Measurements from ENCODE around the gene ENDOV. TPM values are rescaled to one million over a fixed set of nuclear protein-coding genes. Genes with fewer than 3 reads are reported as not detected.

ENDOV gene
- total and polyA plus RNA-seq, 2 of the 13 experiments (the other 11 are each of a cell fraction or from before 2014, with no cell fraction given): 15.1 to 17.1 TPM

DNA sequence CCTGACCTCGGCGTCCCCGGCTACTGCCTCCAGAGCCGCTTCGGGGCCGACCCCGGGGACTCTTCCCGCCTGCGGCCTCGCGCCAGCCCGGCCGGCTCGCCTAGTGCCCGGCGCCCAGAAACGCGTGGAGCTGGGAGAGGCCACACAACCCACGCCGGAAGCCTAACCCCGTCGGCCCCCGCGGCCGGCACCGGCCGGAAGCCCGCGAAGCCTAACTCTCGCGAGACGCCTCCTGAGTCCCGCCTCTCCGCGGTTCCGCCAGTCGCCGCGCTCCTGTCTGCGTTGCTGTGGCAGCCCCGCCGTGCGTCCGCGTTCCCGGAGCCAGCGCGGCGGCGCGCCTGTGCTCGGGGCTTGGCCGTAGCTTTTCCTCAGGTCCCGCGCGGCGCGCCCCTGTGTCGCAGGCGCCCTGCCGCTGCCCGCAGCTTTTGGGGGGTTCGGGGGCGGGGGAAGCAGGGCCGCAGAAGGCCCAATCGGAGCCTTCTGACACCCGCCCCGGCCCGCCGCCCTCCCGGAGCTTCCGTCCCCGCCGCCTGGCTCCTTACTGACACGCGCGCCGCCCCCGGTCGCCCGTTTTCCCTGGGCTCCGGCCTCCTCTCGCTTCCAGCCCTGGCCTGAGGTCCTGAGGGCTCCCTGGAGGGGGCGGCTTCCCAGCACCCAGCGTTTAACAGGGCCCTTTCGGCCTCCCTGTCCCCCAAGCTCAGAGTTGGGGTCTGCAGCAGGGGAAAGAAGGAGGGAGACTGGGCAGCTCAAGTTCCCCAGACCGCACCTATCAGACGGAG, 39.8 kb downstream of the ENDOV start:
- Histone ChIP-seq H3K27ac (ENCODE audit: extremely low read length, insufficient read depth, low read length) (peak overlapping the region; percentile 91), H3K4me2 (ENCODE audit: low read depth, low read length) (peak overlapping the region; percentile 100), H3K36me3 (replicated peaks in 1 of 2; ENCODE audit: control insufficient read depth in 1 of 2, insufficient read depth in 2 of 2, low read length in 2 of 2) (no peaks in the 10 kb centered on the region), H3K9me3 (ENCODE audit: low read length) (no peaks in the 10 kb centered on the region), H4K20me1 (ENCODE audit: insufficient read depth, low read length) (no peaks in the 10 kb centered on the region), H3K4me3 (replicated peaks in 1 of 3; ENCODE audit: insufficient read depth in 1 of 3, low read depth in 2 of 3, low read length in 3 of 3) (peak overlapping the region; percentile 65 to 88 (median 86)), H3K4me1 (ENCODE audit: insufficient read depth, low read length) (peaks cover 32% of the 10 kb centered on the region), H3K9ac (ENCODE audit: insufficient read depth, low read depth, low read length) (peak overlapping the region; percentile 95), H2AFZ (ENCODE audit: low read length) (no peak overlapping the region), H3K79me2 (ENCODE audit: insufficient read depth, low read length) (no peaks in the 10 kb centered on the region), H3K27me3 (ENCODE audit: control insufficient read depth in 1 of 2, insufficient read depth in 2 of 2, low read length in 2 of 2) (peaks cover 9 to 55% of the 10 kb centered on the region in 2 experiments; a peak in 4 of 5 replicates)
- in situ Hi-C loops (cut with HindIII; ENCODE audit: extremely low pct_ligation_motif_present, low pct_unique_long_range_greater_than_20kb) (no loop called here), intact Hi-C loops (cut with micrococcal nuclease; ENCODE audit: unreplicated experiment) (no loop called here)
- ChIA-PET CTCF (ENCODE audit: low intra/inter-chr PET ratio, low total read pairs) (no interaction called here), POLR2A (interaction anchor here (0.7 to 3.1 kb wide), 37 partner anchors 10 to 943 kb away, joined by 3 to 35 read pairs (median 4); partner anchors contain the start of genes CHMP6, EIF4A3, ENDOV and GAA)
- WGBS (ENCODE audit: low lambda C conversion rate): 0% methylated on average over 21 of the region's 88 CpGs
- DNase-seq (ENCODE audit: low spot score) (peak; percentile 93), FAIRE-seq (peak; percentile 63), ATAC-seq (peak; percentile 90)
- no TSS peak for BruUV-seq (replicated peaks)
- TF ChIP-seq RAD21 (CRISPR knock-in tag; IDR thresholded peaks at IDR 0.05) (peak; percentile 75), HNF4G (IDR thresholded peaks at IDR 0.05; ENCODE audit: borderline replicate concordance, low read depth, low read length) (no peak), HNF4G (CRISPR knock-in tag; IDR thresholded peaks at IDR 0.05; ENCODE audit: borderline replicate concordance, low read depth) (no peak; the same call in 1 of the 2 replicates), GABPB1 (CRISPR knock-in tag; IDR thresholded peaks at IDR 0.05) (peak; percentile 97), RELA (CRISPR knock-in tag; IDR thresholded peaks at IDR 0.05) (0 out of 2 replicates have a peak, but pooled peaks have one; percentile 70), ZNF879 (CRISPR knock-in tag; IDR thresholded peaks at IDR 0.05) (peak; percentile 97), ZNF747 (CRISPR knock-in tag; IDR thresholded peaks at IDR 0.05; ENCODE audit: borderline replicate concordance) (peak; percentile 48; the same call in 1 of the 2 replicates), MTF2 (CRISPR knock-in tag; IDR thresholded peaks at IDR 0.05; ENCODE audit: borderline replicate concordance) (no peak; the same call in 1 of the 2 replicates), KDM5A (IDR thresholded peaks at IDR 0.05; ENCODE audit: borderline replicate concordance, low read length) (peak; percentile 75; the same call in 1 of the 2 replicates)
- TF ChIP-seq, protein P1, sequence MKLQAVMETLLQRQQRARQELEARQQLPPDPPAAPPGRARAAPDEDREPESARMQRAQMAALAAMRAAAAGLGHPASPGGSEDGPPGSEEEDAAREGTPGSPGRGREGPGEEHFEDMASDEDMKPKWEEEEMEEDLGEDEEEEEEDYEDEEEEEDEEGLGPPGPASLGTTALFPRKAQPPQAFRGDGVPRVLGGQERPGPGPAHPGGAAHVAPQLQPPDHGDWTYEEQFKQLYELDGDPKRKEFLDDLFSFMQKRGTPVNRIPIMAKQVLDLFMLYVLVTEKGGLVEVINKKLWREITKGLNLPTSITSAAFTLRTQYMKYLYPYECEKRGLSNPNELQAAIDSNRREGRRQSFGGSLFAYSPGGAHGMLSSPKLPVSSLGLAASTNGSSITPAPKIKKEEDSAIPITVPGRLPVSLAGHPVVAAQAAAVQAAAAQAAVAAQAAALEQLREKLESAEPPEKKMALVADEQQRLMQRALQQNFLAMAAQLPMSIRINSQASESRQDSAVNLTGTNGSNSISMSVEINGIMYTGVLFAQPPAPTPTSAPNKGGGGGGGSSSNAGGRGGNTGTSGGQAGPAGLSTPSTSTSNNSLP (IDR thresholded peaks at IDR 0.05; ENCODE audit: low read depth, low read length): no peak
- TF ChIP-seq, protein P2, sequence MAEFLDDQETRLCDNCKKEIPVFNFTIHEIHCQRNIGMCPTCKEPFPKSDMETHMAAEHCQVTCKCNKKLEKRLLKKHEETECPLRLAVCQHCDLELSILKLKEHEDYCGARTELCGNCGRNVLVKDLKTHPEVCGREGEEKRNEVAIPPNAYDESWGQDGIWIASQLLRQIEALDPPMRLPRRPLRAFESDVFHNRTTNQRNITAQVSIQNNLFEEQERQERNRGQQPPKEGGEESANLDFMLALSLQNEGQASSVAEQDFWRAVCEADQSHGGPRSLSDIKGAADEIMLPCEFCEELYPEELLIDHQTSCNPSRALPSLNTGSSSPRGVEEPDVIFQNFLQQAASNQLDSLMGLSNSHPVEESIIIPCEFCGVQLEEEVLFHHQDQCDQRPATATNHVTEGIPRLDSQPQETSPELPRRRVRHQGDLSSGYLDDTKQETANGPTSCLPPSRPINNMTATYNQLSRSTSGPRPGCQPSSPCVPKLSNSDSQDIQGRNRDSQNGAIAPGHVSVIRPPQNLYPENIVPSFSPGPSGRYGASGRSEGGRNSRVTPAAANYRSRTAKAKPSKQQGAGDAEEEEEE (CRISPR knock-in tag; IDR thresholded peaks at IDR 0.05; ENCODE audit: borderline replicate concordance): no peak
- TF ChIP-seq, protein P3, sequence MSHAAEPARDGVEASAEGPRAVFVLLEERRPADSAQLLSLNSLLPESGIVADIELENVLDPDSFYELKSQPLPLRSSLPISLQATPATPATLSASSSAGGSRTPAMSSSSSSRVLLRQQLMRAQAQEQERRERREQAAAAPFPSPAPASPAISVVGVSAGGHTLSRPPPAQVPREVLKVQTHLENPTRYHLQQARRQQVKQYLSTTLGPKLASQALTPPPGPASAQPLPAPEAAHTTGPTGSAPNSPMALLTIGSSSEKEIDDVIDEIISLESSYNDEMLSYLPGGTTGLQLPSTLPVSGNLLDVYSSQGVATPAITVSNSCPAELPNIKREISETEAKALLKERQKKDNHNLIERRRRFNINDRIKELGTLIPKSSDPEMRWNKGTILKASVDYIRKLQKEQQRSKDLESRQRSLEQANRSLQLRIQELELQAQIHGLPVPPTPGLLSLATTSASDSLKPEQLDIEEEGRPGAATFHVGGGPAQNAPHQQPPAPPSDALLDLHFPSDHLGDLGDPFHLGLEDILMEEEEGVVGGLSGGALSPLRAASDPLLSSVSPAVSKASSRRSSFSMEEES (CRISPR knock-in tag; IDR thresholded peaks at IDR 0.05): peak; percentile 73; the same call in 1 of the 2 replicates
- TF ChIP-seq, protein P4, sequence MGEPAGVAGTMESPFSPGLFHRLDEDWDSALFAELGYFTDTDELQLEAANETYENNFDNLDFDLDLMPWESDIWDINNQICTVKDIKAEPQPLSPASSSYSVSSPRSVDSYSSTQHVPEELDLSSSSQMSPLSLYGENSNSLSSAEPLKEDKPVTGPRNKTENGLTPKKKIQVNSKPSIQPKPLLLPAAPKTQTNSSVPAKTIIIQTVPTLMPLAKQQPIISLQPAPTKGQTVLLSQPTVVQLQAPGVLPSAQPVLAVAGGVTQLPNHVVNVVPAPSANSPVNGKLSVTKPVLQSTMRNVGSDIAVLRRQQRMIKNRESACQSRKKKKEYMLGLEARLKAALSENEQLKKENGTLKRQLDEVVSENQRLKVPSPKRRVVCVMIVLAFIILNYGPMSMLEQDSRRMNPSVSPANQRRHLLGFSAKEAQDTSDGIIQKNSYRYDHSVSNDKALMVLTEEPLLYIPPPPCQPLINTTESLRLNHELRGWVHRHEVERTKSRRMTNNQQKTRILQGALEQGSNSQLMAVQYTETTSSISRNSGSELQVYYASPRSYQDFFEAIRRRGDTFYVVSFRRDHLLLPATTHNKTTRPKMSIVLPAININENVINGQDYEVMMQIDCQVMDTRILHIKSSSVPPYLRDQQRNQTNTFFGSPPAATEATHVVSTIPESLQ (CRISPR knock-in tag; conservative IDR thresholded peaks at IDR 0.05): peak; percentile 59; the same call in 1 of the 2 replicates
- TF ChIP-seq, protein P5, sequence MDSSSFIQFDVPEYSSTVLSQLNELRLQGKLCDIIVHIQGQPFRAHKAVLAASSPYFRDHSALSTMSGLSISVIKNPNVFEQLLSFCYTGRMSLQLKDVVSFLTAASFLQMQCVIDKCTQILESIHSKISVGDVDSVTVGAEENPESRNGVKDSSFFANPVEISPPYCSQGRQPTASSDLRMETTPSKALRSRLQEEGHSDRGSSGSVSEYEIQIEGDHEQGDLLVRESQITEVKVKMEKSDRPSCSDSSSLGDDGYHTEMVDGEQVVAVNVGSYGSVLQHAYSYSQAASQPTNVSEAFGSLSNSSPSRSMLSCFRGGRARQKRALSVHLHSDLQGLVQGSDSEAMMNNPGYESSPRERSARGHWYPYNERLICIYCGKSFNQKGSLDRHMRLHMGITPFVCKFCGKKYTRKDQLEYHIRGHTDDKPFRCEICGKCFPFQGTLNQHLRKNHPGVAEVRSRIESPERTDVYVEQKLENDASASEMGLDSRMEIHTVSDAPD (CRISPR knock-in tag; IDR thresholded peaks at IDR 0.05): no peak
